Activated CD8-positive, alpha-beta T cell treated with anti-CD3 and anti-CD28 coated beads for 36 hours (primary cell): ENCODE data around the gene DPH6. TPM values are rescaled to one million over a fixed set of nuclear protein-coding genes. Genes with fewer than 3 reads are reported as not detected.

Source experiments
- ATAC-seq: fragments of 200-7000 bp; cut with Tn5 transposase; one replicate; pipeline ENCODE4 v1.10.0; 2021; ENCODE audit warnings: mild to moderate bottlenecking, moderate library complexity
- CTCF ChIA-PET: fragments of 350-600 bp; sonication (Branson Sonifier 250); formaldehyde crosslinking; loops from one replicate; lab custom pipeline; 2021; ENCODE audit warnings: antibody characterized with exemption; lab: Charles Lee
- POLR2A ChIA-PET: fragments of 350-600 bp; sonication (Branson Sonifier 250); formaldehyde crosslinking; loops from one replicate; lab custom pipeline; 2021; ENCODE audit warnings: antibody characterized with exemption; lab: Charles Lee
- DNase-seq: peaks from one replicate; pipeline ENCODE4 v3.0.0-alpha.2; 2020
- H3K27ac Mint-ChIP-seq: one replicate; pipeline ENCODE4 v1.8.0; 2021; ENCODE audit warnings: mild to moderate bottlenecking, mixed read lengths
- H3K27me3 Mint-ChIP-seq: one replicate; pipeline ENCODE4 v1.8.0; 2021; ENCODE audit warnings: mixed read lengths
- H3K36me3 Mint-ChIP-seq: one replicate; pipeline ENCODE4 v1.8.0; 2021; ENCODE audit warnings: low read depth, mixed read lengths
- H3K4me1 Mint-ChIP-seq: one replicate; pipeline ENCODE4 v1.8.0; 2021; ENCODE audit warnings: low read depth, mixed read lengths
- H3K4me3 Mint-ChIP-seq: one replicate; pipeline ENCODE4 v1.8.0; 2021; ENCODE audit warnings: mild to moderate bottlenecking, moderate library complexity, mixed read lengths
- H3K9me3 Mint-ChIP-seq: one replicate; pipeline ENCODE4 v1.8.0; 2021; ENCODE audit warnings: mixed read lengths
- CTCF ChIP-seq: fragments of 200-600 bp; IDR thresholded peaks from one replicate; pipeline ENCODE4 v1.8.0; 2022; ENCODE audit warnings: antibody characterized with exemption, mild to moderate bottlenecking
- intact Hi-C: fragments of 100-400 bp; cut with micrococcal nuclease; formaldehyde crosslinking; loops from one replicate; pipeline ENCODE4 v1.10.0; 2022
- total RNA-seq, 2 experiments: library from RNA; stranded (reverse); gene quantifications; one replicate each; pipeline ENCODE4 v1.2.3, GENCODE V29; 2021

The DPH6 gene
- total RNA-seq, 2 experiments from 2014 or later = 12.0 to 12.9 TPM

GRCh38 chr15:35440265-35440664 lies 105.7 kb downstream of the DPH6 start:
- ATAC-seq = no peak
- CTCF ChIA-PET = no interaction called here

GRCh38 chr15:35439291-35439690 lies 106.7 kb downstream of the DPH6 start:
- Mint-ChIP-seq H3K4me1 (no peaks in the 10 kb centered on the region), H3K27ac (no peak overlapping the region), H3K9me3 (peaks cover 2% of the 10 kb centered on the region), H3K4me3 (no peak overlapping the region), H3K27me3 (no peaks in the 10 kb centered on the region), H3K36me3 (peaks cover 14% of the 10 kb centered on the region)
- ATAC-seq (no peak), DNase-seq (no peak)
- intact Hi-C loops = no loop called here
- ChIA-PET POLR2A (no interaction called here), CTCF (interaction anchor here (0.7 kb wide), 1 partner anchor 151 kb away, joined by 3 read pairs; no protein-coding TSS in a partner anchor)
- TF ChIP-seq CTCF = no peak

More at GRCh38 chr15:35440265-35440664, 105.7 kb downstream of the DPH6 start:
- POLR2A ChIA-PET = no interaction called here
- intact Hi-C loops = loop anchor here (10.0 kb wide), 1 partner anchor 145 kb away; no protein-coding TSS in a partner anchor
- H3K4me1 Mint-ChIP-seq = no peaks in the 10 kb centered on the region
- DNase-seq = no peak
- peaks cover 2% of the 10 kb centered on the region for H3K9me3 Mint-ChIP-seq
- H3K36me3 Mint-ChIP-seq = peaks cover 14% of the 10 kb centered on the region
- no peak overlapping the region for H3K4me3 Mint-ChIP-seq
- H3K27me3 Mint-ChIP-seq = no peaks in the 10 kb centered on the region
- TF ChIP-seq CTCF = no peak
- no peak overlapping the region for H3K27ac Mint-ChIP-seq

DNA sequence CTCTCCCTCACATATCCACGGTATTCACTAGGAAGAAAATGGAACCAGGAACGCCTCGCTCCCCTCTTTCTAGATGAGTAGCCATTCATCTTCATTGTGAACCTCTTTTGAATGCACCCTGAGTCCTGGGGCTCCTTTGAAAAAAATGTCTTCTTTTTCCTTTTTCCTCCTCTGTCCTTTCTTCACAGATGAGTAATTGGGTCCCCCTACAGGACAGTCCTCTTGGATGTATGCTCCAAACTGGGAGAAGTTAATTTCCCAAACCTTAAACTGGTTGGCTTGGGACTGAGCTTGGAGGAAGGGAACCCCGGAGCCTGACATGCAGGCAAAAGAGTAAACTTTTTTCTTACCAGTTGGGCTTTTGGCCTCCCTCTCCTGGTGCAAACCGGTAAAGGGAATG lies 108.8 kb downstream of the DPH6 start:
- Mint-ChIP-seq H3K9me3 (peaks cover 2% of the 10 kb centered on the region), H3K4me3 (no peak overlapping the region), H3K27me3 (no peaks in the 10 kb centered on the region), H3K27ac (no peak overlapping the region), H3K4me1 (no peaks in the 10 kb centered on the region), H3K36me3 (peaks cover 14% of the 10 kb centered on the region)
- intact Hi-C loops = no loop called here
- no peak for ATAC-seq
- no peak for DNase-seq
- ChIA-PET CTCF (no interaction called here), POLR2A (interaction anchor here (0.6 kb wide), 1 partner anchor 456 kb away, joined by 3 read pairs; no protein-coding TSS in a partner anchor)
- no peak for TF ChIP-seq CTCF

DNA sequence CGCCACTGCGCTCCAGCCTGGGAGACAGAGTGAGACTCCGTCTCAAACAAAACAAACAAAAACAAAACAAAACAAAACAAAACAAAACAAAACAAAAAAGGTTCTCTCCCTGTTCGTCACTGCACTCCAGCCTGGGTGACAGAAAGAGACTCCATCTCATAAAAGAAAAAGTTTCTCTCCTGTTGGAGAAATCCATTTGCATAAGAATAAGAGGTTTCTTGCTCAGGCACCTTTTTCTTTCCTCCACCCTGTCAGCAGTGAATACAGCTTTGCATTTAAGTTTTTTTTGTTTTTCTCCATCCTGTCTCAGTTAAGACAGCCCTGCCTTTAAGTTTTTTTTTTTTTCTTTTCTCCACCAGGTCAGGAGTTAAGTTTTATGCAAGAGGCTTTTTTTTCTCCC lies 109.5 kb downstream of the DPH6 start:
- peaks cover 14% of the 10 kb centered on the region for H3K36me3 Mint-ChIP-seq
- TF ChIP-seq CTCF = no peak
- CTCF ChIA-PET = interaction anchor here (1.1 to 6.0 kb wide), 2 partner anchors 8 to 56 kb away, joined by 3 to 31 read pairs; no protein-coding TSS in a partner anchor
- POLR2A ChIA-PET = no interaction called here
- no peak for DNase-seq
- H3K4me1 Mint-ChIP-seq = no peaks in the 10 kb centered on the region
- no peak for ATAC-seq
- no peaks in the 10 kb centered on the region for H3K27me3 Mint-ChIP-seq
- intact Hi-C loops = no loop called here
- no peak overlapping the region for H3K4me3 Mint-ChIP-seq
- H3K9me3 Mint-ChIP-seq = peaks cover 2% of the 10 kb centered on the region
- H3K27ac Mint-ChIP-seq = no peak overlapping the region

DNA sequence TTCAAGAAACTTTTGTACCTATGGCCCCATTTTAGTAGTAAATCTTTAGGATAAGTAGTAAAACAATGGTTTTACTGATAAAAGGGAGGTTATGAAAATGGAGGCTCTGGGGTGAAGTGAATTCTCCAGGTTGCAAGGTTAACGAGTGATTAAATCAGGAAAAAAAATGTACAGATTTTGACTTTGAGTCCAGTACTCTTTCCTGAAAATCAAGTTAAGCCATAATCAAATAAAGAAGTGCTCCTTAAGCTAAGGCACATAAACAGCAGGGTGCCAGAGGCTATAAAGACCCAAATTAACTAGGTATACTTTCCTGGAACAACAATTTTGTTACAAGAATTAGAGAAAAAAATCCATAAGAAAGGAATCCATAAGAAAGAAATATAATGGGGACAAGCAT lies 114.7 kb downstream of the DPH6 start:
- intact Hi-C loops = no loop called here
- ChIA-PET CTCF (interaction anchor here (6.0 kb wide), 1 partner anchor 13 kb away, joined by 31 read pairs; no protein-coding TSS in a partner anchor), POLR2A (no interaction called here)
- no peak overlapping the region for H3K27ac Mint-ChIP-seq
- no peak for DNase-seq
- ATAC-seq = no peak
- no peaks in the 10 kb centered on the region for H3K4me1 Mint-ChIP-seq
- H3K36me3 Mint-ChIP-seq = peaks cover 7% of the 10 kb centered on the region
- H3K4me3 Mint-ChIP-seq = no peak overlapping the region
- no peak for TF ChIP-seq CTCF
- H3K9me3 Mint-ChIP-seq = no peaks in the 10 kb centered on the region
- no peaks in the 10 kb centered on the region for H3K27me3 Mint-ChIP-seq
